Sigmoid colon (tissue), 4 donors: ENCODE data around the gene LRCH1.

Source experiments
- POLR2AphosphoS5 ChIP-seq, 4 donors: sonication (generic); formaldehyde crosslinking; IDR thresholded peaks; one replicate each; pipeline ENCODE4 v1.6.1; 2017; ENCODE audit warnings: antibody characterized with exemption in 4 of 4
- TF ChIP-seq, protein P1 (sequence below), 4 experiments: fragments of 450-650 bp in 3 of 4; fragments of 200-600 bp in 1 of 4; IDR thresholded peaks; one replicate each; pipeline ENCODE4 v1.5.1; 2016 to 2019; ENCODE audit warnings: antibody characterized with exemption in 4 of 4, mild to moderate bottlenecking in 3 of 4, moderate library complexity in 2 of 4

DNA sequence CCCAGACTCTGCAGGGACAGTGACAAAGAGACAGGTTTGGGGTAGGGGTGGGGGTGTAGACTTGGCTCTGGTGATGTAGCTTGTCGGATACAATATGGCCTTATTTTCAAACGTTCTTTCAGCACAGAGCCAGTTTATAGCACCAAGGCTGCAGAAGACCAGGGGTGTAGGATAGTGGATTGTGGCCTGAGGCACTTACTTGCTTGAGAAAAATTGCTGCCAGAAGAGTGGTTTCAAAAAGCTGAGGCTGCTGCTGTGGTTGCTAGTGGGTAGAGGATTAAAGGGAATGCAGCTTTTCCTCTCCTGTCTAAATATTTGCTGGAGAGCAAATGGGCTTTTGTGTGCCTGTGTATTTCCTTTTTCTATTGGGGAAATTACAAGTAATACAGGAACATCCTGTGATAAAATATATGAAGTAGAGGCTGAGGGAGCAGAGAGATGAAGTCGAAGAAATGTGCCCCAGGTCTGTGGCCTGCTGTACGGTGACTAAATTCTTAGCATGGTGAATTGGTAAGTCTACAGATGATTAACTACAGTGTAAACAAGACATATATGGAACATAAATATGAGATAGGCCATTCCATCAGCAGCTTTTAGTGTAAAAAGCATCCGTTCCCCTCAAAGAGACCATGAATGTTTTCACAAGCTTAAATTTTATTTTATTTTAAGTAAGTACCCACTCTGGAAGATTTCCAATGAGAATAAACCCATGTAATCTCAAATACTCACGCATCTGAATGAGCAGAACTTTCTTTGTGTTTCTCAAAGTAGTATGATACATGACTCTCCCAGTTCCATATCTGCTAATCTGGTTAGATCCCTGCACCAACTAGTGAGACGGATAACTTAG is 112.9 kb downstream of the LRCH1 start:
- TF ChIP-seq, protein P1, sequence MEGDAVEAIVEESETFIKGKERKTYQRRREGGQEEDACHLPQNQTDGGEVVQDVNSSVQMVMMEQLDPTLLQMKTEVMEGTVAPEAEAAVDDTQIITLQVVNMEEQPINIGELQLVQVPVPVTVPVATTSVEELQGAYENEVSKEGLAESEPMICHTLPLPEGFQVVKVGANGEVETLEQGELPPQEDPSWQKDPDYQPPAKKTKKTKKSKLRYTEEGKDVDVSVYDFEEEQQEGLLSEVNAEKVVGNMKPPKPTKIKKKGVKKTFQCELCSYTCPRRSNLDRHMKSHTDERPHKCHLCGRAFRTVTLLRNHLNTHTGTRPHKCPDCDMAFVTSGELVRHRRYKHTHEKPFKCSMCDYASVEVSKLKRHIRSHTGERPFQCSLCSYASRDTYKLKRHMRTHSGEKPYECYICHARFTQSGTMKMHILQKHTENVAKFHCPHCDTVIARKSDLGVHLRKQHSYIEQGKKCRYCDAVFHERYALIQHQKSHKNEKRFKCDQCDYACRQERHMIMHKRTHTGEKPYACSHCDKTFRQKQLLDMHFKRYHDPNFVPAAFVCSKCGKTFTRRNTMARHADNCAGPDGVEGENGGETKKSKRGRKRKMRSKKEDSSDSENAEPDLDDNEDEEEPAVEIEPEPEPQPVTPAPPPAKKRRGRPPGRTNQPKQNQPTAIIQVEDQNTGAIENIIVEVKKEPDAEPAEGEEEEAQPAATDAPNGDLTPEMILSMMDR (IDR thresholded peaks at IDR 0.05) = no peak
- TF ChIP-seq POLR2AphosphoS5 (IDR thresholded peaks at IDR 0.05) = no peak
